ENCODE data around the gene OOSP3. TPM values are rescaled to one million over a fixed set of nuclear protein-coding genes. Genes with fewer than 3 reads are reported as not detected.
"Not testable (repeated sequence)": the region's sequence is repeated elsewhere in the genome, so short reads cannot be mapped to it uniquely, and the experiment has no call there.

OOSP3 gene
- total RNA-seq, 1 experiment from 2014 or later = not detected

DNA sequence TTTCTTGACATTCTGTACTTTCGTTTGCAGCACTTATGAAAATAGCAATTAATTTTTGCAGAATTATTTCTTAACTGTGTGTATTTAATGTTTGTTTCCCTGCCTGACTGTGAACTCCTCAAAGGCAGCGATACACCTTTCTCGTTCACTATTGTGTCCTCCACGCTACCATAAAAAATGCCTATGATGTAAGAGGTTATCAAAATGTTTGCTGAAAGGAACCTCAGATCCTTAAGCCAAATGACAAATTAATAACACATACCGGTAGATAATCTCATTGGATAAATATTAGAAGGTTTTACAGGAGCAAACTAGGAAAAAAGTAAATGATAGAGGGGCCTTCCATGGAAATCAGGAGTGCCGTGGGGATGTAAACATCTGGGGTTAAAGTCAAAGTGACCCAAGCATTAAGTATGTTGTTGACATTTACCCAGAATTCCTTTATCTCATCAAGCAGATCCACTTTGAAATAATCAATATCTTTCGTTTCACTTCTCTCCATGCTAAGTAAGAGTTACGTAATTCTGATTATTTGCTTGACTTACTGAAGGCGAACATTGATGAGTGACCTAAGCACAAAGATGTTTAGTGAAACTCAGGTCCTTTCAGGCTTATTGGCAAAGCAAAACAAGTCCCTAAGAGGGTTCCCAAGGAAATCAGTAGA is 2.6 kb upstream of the OOSP3 start:
- no peak for DNase-seq (ENCODE audit: low spot score)

DNA sequence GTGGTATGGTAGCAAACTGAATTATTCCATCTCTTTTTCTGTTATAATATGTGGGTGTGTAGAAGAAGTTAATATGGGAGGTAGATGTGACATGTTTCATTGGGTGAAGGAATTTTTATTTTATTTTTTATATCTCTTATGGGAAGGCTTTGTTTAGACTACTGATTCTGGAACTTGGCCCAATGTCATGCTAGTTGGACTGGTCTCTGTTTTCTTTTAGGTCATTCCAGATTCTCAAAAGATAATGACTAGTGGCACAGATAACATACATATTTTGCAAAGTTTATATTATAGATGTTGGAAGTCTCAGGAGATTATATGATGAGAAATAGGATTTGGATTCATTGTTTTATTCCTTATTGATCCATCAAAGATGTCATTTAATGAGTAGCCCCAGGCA is 1.3 kb upstream of the OOSP3 start:
- DNase-seq (ENCODE audit: low spot score) = no peak

DNA sequence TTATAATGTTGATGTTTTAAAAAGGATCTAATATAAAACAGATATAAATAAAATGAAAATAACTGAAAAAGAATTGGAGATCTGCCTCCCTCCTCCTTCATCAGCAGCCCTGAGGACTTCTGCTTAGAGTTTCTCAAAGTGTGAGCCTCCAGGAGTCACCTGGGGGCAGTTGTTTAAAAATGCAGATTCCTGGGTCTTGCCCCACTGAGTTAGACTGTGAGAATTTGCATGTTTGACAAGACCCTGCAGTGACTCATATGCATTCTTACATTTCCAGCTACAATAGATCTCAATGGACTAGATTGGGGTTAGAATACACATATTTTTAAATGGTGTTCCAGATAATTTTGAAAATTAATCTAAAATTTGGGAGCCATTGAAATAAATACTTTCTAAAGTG is 798 bp upstream of the OOSP3 start:
- no peak for DNase-seq (ENCODE audit: low spot score)

DNA sequence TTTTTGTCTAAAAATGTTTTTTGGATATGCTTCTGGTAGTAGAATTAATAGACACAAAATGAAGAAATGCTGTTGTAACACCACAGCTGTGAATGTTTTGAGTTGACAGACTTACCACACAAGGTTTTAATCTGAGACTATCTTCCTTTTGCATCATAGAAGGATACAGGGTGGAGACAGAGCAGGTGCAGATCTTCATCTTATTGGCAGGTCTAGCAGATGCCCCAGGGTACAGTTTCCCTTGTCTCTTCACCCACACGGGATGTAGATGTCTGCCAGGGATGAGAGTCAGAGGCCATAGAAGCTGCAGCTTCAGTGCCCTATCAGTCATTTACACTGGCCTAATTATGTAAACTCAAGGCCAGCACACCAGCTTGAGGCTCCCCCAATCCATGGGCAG is 985 bp downstream of the OOSP3 start:
- no peak for DNase-seq (ENCODE audit: low spot score)

DNA sequence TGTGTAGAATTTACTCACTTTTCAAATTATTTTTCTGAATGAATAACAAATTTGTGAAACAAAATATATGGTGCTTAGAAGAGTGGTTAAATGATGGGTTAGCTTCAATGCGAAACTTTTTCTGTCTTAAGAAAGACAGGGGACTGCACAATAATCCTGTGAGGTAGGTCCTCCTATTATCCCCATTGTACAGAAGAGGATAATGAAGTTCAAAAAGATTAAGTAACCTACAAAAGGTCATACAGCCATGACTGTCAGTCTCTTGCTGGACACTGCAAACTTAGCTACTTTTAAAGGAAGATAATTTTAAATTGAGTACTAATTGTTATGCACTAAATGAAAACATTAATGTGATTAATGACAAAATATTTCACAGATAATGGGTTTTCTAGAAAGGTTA is 5.0 kb downstream of the OOSP3 start:
- DNase-seq (ENCODE audit: low spot score) = no peak

DNA sequence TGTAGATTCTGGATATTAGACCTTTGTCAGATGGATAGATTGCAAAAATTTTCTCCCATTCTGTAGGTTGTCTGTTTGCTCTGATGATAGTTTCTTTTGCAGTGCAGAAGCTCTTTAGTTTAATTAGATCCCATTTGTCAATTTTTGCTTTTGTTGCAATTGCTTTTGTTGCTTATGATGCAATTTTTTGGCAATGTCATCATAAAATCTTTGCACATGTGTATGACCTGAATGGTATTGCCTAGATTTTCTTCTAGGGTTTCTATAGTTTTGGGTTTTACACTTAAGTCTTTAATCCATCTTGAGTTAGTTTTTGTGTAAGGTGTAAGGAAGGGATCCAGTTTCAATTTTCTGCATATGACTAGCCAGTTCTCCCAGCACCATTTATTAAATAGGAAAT is 8.6 kb downstream of the OOSP3 start:
- not testable (repeated sequence) for DNase-seq (ENCODE audit: low spot score)

DNA sequence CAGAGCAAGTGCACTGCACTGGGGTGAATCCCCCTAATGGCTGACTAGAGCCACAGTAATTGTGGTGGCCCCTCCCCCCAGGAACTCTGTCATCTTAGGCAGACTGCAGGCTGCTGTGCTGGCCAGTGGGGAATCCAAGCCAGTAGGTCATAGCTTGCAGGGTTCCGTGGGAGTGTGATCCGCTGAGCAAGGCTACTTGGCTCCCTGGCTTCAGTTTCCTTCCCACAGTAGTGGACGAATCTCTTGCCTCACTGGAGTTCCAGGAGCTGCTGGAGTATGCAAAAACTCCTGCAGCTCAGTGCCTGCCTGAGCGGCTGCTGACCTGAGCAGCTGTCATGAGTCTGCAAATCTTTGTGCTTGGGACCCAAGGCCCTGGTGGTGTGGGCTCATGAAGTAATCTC is 13.2 kb downstream of the OOSP3 start:
- peak; percentile 14 for DNase-seq (ENCODE audit: low spot score)

DNA sequence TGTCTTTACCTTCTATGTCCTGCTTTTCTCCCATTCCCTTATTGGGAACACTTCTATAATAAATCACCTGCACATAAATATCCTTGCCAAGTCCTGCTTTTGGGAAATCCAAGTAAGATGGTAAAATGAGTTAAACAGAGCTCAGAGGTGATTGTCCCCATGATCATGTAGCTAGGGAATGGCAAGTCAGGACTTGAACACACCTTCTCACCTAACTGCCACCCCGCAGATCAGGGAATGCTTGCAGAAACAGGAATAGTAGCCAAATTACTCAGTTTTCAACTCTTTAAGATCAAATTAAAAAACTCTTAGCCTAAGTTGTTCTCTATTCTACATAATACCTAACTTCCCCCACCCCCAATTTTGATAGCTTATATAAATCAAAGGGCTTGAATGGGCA is 16.0 kb downstream of the OOSP3 start:
- DNase-seq (ENCODE audit: low spot score) = no peak

DNA sequence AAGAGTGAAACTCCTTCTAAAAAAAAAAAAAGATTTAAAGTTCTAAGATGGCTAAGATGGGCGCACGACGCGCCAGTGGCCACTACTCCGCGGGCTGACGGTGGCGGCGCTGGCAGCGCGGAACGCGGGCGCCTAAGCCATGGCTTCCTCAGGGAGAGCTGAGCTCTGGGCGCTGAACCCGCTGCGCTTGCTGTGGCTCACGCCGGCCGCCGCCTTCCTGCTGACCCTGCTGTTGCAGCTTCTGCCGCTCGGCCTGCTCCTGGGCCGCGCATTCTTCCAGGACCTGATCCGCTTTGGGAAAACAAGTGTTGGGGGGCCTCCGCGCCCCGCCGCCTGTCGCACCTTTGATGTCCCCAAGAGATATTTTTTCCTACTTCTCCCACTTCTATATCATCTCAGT is 19.5 kb downstream of the OOSP3 start:
- DNase-seq (ENCODE audit: low spot score) = no peak

DNA sequence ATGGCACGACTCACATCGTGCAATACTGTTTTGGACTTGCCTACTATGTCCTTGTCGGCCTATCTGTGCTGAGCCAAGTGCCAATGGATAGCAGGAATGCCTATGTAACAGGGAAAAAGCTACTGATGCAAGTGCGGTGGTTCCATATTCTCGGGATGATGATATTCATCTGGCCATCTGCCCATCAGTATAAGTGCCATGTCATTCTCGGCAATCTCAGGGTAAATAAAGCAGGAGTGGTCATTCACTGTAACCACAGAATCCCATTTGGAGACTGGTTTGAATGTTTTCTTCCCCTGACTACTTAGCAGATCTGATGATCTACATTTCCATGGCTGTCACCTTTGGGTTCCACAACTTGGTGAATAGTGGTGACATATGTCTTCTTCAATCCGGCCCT is 20.1 kb downstream of the OOSP3 start:
- peak; percentile 85 for DNase-seq (ENCODE audit: low spot score)

DNA sequence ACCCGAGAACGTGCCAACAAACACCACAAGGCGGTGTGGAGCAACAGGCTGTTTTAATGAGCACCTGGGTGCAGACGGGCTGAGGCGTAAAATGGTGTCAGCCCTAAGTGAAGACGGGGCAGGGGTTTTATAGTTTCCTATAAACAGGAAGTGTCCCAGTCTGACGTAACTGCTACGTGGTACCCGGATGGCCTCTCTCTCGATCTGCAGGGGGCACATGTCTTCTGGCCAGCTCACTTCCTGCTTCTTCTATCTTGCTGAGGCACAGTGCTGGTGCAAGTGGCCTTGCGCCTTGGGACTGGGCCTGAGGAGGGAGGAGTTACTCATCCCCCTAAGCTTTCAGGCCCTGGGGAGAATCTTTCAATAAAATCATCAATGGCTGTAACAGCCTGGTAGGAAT is 20.9 kb downstream of the OOSP3 start:
- DNase-seq (ENCODE audit: low spot score) = peak; percentile 79

DNA sequence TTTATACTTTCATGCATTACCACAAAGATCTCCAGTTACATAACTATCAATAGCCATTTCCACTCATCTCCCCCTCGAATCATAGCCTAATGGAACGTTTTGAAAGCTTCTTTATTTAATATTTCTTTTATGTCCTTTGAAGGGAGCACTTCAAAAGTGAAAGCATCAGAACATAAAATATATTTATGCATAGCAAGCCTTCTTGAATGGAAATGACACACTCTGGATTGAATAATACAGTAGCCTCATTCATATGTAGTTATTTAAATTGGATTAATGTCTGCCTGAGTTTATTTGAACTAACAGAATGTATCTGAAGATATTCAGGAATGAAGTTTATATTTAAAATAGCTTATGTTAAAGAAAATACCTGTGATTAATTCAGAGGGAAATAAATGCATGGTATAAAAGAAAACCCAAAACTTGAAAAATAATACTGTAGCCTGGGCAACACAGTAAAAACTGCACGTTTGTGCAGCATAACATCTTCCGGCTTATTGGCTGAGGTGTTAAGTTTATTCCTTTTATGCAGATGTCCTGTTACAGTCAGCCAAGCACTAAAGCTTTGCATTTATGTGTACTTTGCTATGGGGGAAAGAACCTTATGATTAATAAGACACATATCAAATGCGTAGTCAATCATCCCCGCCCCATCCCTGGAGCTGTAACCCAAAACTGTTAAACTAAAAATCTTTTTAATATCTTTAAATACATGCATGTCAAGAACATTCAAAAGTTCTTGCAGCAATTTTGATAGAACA is 22.0 kb downstream of the OOSP3 start:
- DNase-seq (ENCODE audit: low spot score) = peak; percentile 17

DNA sequence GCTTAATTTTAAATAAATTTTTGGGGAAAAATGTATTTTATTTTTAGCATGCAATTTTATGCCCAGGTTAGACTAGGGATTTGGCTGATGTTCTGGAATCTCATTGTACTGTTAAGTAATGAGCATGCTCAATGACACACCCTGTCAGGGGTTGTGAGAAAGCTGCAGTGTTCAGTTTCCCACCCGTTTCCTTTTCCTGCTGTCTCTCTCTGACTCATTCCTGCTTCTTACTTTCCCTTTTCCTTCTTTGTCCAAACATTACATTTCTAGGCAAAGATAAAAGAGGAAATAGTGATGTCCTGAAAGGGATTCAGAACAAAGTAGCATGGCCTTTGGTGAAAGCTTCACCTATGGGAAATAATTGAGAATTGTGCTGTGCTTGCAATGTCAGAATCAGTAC is 22.7 kb downstream of the OOSP3 start:
- DNase-seq (ENCODE audit: low spot score) = peak; percentile 98

DNA sequence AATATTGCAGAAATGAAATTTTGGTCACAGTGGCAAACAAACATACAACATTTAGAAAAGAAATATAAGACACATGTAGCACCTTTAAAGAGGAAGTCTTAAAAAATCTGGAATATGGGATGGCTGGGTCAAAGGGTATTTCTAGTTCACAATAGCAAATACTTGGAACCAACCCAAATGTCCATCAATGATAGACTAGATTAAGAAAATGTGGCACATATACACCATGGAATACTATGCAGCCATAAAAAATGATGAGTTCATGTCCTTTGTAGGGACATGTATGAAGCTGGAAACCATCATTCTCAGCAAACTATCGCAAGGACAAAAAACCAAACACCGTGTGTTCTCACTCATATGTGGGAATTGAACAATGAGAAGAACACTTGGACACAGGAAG is 25.0 kb downstream of the OOSP3 start:
- not testable (repeated sequence) for DNase-seq (ENCODE audit: low spot score)

DNA sequence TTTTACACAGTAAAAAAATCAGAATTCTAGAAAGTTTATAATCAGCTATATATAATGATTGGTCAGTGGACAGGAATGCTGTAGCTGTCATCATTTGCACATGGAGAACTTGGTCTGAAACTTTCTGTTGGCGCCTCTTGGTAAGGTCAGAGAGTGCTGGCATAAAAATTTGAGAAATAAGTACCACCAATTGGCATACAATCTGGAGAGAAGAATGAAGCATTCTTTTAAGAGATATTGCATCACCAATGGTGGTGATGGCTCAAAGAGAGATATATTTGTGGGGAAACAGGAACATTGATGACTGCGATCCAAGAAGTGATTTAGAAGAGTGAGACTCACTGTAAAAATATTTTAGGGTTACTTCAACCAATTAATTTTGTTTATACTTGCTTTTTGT is 39.9 kb downstream of the OOSP3 start:
- peak; percentile 50 for DNase-seq (ENCODE audit: low spot score)

DNA sequence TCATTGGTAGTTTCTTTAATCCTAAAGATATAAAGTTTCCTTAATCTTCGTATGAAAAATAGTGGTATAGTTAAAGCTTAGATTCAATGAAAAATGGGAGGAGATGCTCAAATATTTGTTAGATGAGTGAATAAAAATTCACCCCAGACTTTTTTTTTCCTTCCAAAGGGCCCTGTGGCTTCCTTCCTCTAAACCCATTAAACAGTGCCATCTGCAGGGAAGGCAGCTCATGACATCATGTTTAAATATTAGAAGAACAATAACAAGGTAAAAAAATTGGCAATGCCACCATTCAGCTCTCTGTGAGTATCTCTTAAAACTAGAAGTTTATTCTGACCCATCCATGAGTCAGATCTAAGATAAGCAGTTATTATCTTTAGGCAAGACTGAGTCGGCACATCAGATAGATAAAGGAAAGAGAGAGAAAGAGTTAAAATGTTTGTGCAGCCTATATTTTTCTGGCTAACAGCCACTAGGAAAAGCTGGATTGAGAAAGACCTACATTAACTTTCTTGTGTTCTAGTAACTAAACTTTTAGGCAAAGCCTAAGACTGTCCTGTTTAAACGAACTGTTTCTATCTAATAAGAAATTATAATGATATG is 40.5 kb downstream of the OOSP3 start:
- peak; percentile 79 for DNase-seq (ENCODE audit: low spot score)

DNA sequence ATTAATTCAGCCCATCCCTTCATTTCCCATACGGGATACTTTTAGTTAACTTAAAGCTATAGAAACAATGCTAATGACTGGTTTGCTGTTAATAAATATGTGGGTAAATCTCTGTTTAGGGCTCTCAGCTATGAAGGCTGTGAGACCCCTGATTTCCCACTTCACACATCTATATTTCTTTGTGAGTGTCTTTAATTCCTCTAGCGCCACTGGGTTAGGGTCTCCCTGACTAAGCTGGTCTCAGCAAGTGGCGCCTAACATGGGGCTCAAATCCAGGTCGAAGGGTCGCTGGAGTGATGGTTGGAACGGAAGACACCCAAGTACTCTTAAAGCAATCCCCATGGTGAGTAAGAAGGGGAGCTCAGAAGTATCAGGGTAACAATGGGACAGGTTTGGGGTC is 45.2 kb downstream of the OOSP3 start:
- no peak for DNase-seq (ENCODE audit: low spot score)

DNA sequence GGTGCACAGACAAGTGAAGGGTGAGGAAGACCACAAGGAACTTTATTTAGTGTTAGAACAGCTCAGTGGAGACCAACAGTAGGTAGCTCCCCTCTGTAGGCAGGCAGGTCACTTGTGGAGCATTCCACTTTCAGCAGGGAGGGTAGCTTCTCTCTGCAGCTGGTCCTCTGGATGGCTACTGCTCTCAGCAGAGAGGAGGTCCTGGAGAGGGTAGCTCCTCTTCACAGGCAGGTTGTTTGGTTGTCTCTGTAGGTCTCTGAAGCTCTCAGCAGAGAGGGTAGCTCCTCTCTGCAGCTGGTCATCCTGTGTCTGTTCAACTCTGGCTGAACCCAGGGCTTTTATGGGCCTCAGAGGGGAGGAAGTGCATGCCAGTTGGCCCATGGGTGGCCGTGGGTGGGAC is 53.1 kb downstream of the OOSP3 start:
- DNase-seq (ENCODE audit: low spot score) = no peak

DNA sequence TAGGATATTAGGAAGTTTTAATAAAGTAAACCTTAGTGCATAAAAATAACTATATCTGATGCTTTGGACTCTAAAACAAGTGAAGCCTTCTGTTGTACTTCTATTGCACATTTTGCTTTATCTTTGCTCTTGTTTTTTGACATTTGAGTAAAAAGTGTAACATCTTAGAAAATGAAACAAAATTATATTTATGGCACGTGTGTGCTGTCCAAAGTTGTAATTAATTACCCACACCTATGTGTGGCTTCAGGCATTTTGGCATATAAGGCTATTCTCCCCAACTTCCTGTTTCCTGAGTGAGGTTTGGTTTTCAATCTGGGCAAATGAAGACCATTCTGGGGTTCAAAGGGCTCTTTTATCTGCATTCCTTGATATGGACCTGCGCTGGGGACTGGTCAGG is 59.5 kb downstream of the OOSP3 start, which contains the start of gene OOSP1:
OOSP1 (plus strand) TSS at position 301 of the 400 bp plus-strand sequence; CDS start at position 324, 23 bp downstream.
- DNase-seq (ENCODE audit: low spot score) = no peak

DNA sequence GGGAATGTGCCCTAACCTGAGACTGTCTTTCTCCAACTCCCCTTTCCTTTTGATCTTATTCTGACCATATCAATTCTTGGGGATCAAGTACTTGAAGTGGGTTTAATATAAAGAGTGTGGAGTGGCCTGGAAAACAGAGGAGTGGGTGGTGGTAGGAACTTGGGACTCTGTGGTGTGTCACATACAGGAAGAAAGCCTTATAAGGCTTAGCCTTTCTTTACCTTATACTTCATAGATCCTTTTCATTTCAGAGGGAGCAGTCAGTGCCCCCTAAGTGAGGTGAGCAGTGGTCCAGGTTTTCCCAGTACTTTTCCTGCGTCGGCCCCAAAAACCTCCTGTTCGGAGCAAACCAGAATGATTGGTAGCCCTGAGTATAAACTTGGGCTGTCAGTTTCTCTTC is 60.1 kb downstream of the OOSP3 start:
- no peak for DNase-seq (ENCODE audit: low spot score)

DNA sequence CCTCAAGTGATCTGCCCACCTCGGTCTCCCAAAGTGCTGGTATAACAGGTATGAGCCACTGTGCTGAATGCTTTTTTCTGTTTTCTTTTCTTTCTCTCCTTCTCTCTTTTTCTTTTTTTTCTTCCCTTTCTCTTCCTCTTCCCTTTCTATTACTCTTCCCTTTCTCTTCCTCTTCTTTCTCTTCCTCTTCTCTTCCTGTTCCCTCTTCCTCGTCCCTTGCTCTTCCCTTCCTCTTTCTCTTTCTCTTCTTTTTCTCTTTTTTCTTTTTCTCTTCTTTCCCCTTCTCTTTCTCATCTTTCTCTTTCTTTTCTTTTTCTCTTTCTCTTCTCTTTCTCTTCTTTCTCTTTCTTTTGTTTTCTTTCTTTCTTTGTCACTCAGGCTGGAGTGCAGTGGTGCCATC is 60.9 kb downstream of the OOSP3 start:
- no peak for DNase-seq (ENCODE audit: low spot score)

DNA sequence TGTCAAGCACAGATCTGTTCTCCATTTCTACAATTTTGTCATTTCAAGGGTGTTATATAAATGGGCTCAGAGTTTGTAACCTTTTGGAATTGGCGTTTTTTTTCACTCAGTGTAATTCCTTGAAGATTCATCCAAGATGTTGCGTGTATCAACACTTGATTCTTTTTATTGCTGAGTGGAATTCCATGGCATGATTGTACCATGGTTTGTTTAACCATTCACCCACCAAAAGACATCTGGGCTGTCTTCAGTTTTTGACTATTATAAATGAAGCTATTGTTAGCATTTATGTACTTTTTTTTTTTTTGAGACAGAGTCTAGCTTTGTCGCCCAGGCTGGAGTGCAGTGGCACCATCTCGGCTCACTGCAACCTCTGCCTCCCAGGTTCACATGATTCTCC is 62.5 kb downstream of the OOSP3 start:
- DNase-seq (ENCODE audit: low spot score) = no peak
